GM12892 (cell line): ENCODE data around the gene INTS11.

Experiments used
- POLR2A ChIP-seq: IDR thresholded peaks from 2 replicates; pipeline ENCODE4 v1.6.1; 2011; ENCODE audit warnings: low read depth, low read length, control low read depth
- POLR2AphosphoS5 ChIP-seq: IDR thresholded peaks from 2 replicates; pipeline ENCODE4 v1.6.1; 2011; ENCODE audit warnings: low read depth, low read length, control low read depth

- TF ChIP-seq POLR2A, result no peak
- TF ChIP-seq POLR2AphosphoS5, result no peak
Measured at GRCh38 chr1:1282998-1283397, 41.5 kb downstream of the INTS11 start.
